OCI-M2 (cell line): Measurements from ENCODE around the gene MYB.
A peak's percentile ranks its signal among the peaks of the same experiment; 100 is the strongest.
"Not testable (repeated sequence)": the region's sequence is repeated elsewhere in the genome, so short reads cannot be mapped to it uniquely, and the experiment has no call there.

Experiments used
- DNase-seq: peaks from one replicate; lab custom pipeline; 2025; ENCODE audit not compliant: unreplicated experiment; lab: John Stamatoyannopoulos, UW

Gene MYB

DNA sequence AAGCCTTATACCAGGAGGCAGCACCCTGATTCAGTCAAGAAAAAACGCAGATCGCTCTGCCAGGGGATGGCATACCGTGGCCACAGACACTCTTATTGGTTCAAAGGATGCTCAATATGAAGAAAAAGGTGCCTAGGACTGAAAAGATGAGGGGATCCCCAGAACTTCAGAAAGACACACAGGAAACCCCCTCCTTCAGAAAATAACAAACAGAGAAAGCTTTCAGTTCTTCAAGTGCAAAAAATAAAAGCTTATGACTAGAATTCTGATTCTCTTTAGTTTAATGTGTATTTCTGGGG is 17.7 kb upstream of the MYB start:
- no peak for DNase-seq

DNA sequence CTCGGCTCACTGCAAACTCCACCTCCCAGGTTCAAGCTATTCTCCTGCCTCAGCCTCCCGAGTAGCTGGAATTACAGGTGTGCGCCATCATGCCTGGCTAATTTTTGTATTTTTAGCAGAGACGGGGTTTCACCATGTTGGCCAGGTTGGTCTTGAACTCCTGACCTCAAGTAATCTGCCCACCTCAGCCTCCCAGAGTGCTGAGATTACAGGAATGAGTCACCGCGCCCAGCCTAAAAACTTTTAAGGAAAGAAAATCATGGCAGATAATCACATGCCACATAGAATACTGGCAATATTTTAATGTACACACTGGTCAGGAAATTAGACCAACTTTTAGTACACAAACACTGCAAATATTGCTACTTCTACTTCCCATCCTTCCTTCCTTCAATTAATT is 16.7 kb upstream of the MYB start:
- DNase-seq: not testable (repeated sequence)

DNA sequence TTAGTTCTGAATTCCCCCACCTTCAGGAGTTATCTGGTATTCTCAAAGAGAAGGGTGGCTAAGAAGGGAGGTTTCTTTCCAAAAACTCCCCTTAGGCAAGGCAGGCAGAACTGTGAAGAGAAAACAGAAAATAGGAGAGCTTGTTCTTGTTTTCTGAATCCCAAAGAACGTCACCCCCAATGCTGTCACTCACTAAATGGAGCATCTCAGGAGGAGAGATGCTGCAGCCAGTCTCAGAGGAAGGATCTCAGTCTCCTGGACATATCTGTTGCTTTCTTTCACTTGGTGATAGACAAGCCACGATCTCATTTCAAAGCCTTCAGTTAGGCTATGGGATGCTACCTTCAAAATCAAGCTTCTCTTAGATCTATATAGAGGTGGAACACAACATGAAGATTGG is 16.1 kb upstream of the MYB start:
- DNase-seq: no peak

DNA sequence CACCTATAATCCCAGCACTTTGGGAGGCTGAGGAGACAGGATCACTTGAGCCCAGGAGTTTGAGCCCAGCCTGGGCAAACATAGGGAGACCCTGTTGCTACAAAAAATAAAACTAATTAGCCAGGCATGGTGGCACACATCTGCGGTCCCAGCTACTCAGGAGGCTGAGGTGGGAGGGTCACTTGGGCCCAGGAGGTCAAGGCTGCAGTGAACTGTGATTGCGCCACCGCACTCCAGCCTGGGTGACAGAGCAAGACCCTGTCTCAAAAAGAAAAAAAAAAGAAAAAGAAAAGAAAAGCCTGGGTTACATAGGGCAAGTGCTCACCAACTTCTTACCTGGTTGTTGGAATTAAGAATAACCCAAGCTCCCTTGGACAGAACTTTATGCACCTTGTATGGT is 14.6 kb upstream of the MYB start:
- no peak for DNase-seq

DNA sequence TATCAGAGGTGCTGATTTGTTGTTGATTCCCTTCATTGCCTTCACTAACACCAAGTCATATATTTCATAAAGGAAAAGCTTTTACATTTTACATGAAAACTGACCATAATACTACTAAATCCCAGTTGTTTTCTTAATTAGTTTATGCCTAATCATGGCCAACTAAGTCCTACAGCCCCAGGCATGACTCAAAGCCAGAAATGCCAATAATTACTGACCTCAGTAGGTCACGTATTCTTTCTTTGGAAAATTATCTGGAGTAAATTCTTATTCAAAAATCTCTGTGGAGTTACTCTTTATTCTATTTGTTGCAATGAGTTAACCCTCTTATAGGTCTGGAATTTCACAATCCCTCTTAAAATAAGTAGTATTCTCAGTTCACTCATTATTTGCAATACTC is 13.5 kb upstream of the MYB start:
- DNase-seq: no peak

DNA sequence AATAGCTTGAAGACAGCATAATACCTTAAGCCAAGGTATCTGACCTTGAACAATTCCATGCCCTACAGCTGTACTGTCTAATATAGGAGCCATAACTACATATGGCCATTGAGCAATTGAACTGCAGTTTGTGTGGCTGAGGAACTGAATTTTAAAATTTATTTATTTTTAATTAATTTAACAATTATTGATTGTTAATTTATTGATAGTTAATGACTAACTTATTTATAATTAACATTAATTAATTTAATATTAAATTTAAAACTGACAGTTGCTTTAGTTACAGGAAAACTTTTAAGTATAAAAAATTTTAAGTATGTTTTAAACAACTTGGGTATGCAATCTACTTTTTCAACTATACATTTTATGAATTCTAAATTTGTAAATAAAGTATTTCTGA is 12.3 kb upstream of the MYB start:
- DNase-seq: no peak

DNA sequence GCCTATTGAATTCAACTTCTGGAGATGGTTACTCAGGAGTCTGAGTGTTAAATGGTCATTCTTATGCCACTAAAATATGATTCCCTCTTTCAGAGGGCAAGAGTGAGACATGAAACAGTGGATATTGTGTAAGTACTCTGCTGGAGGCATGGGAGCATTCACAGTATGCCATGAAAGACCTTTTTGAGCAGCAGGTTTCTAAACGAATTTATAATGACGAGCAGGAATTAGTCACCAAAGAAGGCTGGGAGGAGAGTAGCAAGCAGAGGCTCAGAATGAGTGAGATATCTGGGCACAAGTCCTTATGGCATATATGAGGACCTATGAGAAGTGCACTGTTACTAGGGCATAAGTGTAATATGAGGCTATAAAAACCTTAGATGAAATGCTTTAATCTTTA is 10.9 kb upstream of the MYB start:
- DNase-seq: no peak

DNA sequence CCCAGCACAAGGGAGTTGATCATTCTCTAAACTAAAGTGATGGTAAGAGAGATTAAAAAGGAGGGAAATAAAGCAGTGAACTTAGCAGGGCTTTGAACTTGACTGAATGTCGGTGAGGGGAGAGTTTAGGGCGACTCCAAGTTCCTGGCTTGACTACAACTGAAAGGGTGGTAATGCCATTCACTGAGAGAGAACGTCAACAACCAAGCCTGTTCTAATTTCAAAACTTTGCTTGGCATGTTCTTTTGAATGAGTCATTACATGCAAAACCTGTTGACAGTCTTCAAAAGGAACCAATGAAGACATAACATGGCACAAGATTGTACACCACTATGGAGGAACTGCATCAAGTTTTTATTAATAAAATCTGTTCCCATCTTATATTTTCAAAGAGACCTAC is 10.3 kb upstream of the MYB start:
- DNase-seq: no peak

DNA sequence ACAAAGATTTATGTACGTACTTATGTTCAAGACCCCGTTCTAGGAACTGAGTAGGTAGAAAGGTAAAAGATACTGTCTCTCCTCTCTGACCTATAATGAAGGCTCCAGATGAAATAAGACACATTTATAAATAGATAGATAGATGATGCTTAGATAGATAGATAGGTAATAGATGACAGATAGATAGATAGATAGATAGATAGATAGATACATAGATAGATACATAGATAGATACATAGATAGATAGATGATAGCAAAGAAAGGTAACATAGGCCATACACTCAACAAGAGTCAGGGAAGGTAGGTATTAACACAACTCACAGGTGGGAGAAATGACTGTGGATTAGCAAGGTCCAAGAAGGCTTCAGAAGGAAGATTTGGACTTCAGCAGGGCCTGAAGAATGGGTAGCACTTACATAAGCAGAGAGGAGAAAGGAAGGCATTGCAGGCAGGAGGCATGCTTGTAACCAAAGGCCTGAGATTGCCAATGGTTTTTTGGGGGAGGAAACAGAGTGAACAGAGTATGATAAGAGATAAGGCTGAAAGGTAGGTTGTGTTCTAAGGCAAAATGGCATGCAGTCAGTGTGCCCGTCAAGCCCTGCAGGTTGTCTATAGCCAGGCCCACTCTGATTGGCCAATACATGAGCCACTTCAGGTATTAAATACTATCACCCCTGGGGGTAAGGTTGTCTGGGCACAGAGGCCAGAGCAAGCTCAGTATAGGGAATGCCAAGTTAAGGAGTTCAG is 7.7 kb upstream of the MYB start:
- DNase-seq: no peak

DNA sequence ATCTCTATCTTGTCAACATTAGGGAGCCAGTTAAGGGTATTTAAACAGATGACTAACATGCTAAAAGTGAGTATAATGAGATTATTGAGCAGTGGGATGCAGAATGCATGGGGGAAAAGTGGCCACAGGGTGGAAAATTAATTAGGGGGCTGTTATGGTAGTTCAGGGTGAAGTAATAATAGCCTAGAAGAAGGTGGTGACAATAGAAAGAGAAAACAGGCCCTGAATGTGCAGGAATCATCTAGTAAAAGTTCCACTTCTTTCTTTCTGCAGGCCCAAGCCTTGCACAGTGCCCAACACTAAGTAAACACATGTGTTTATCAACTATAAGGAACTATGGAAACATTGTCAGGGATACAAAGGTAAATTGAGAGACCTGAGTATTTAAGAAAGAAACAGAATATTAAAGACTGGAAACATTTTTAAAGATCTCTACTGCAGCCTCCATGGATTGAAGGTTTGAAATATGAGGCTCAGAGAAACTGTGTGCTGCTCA is 7.1 kb upstream of the MYB start:
- DNase-seq: no peak

DNA sequence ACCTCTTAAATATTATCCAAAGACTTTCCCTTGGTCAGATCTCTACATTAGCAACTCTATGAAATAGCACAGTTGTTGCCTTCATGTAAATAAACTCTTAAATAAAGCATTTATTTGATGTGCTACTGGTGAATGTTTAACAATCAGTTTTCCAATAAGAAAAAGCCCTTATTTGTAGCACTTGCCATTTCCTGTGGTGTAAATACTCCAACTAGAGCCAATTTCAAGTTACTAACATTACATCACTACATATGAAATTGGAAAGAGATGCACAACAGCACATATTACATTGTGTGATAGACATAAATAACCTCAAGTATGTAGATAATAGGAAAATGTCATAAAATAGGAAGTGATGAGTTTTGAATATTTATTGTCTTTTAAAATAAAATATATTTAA is 5.0 kb upstream of the MYB start:
- DNase-seq: no peak

DNA sequence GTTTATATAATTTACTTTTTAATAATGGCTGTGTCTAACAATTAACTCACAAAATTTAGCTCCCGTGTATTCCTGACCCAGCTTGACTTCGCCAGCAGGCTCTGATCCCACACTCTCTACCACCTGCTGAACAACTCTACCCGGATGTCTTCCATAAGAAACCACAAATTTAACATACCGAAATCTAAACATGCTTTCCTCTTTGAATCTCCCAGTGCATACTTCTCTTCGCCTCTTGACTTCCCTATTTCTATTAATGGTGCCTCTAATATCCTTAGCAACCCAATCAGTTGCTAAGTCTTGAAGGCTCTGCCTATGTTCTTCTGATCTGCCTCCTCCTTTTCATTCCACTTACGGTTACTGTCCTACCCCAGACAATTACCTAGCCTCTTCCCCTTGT is 4.6 kb upstream of the MYB start:
- no peak for DNase-seq

DNA sequence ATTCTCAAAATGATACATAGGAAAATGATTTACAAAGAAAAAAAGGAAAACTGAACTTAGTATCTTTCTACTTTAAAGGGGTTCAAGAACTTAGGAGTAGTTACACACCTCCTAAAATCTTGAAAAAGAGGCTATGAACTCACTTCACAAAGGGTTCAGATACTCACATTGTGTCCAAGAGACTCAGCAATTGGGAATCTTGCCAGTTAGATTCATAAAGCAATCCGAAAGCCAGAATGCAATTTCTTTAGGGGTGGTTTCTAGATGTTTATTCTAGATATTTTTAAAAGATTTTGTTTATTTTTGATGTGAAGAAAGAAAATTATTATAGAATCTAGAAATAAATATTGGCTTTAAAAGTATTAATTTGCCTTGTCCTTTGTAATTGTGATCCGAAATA is 1.7 kb upstream of the MYB start:
- DNase-seq: no peak

DNA sequence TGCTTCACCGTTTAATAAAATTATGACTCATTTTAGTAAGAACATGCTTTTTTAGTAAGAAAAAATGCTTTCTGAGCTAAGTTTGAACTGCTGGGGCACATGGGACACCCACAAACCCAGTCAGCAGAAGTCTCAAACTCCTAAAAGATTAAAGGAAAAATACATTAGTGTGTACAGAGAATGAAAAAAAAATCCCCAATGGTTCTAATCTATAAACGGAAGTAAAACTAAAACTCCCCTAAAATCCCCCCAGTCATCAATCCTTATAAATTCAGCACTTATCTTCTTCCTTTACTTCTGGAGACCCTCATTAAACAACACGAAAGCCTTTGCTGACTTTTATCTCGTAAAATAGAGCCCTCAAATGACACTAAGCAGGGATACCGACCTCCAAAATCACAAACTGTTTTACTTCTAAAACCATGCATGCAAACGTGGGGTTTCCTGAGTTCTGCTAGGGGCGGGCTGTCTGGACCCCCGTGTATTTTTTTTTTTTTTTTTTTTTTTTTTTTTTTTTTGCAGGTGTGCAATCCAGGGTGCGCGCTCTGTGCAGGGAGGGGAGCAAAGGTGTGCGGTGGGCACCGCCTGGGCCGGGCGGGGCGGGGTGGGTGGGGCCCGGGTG is 1.1 kb upstream of the MYB start:
- no peak for DNase-seq

DNA sequence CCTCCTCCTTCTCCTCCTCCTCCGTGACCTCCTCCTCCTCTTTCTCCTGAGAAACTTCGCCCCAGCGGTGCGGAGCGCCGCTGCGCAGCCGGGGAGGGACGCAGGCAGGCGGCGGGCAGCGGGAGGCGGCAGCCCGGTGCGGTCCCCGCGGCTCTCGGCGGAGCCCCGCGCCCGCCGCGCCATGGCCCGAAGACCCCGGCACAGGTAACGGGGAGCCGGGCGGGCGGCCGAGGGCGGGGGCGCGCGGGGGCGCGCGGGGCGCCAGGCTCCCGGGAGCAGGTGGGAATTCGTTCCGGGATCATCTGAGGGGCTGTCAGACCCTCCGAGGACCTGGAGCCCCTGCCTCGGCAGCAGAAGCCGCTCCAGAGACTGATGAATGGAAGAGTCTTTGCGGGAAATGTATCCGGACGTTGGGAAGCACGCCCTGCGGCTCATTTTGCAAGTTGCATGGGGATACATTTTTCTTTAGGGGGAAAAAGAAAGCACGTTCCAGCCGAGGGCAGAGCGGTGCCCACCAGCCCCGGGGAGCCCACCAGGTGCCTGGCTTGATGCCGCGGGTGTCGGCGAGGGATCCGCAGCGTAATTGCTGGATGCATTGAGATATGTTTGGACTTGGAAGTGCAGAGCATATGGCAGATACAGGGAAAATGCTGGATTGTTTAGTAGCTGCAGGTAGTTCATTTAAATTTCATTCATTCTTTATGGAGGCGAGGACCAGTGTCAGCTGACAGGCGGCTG is 394 bp downstream of the MYB start:
- DNase-seq: no peak

DNA sequence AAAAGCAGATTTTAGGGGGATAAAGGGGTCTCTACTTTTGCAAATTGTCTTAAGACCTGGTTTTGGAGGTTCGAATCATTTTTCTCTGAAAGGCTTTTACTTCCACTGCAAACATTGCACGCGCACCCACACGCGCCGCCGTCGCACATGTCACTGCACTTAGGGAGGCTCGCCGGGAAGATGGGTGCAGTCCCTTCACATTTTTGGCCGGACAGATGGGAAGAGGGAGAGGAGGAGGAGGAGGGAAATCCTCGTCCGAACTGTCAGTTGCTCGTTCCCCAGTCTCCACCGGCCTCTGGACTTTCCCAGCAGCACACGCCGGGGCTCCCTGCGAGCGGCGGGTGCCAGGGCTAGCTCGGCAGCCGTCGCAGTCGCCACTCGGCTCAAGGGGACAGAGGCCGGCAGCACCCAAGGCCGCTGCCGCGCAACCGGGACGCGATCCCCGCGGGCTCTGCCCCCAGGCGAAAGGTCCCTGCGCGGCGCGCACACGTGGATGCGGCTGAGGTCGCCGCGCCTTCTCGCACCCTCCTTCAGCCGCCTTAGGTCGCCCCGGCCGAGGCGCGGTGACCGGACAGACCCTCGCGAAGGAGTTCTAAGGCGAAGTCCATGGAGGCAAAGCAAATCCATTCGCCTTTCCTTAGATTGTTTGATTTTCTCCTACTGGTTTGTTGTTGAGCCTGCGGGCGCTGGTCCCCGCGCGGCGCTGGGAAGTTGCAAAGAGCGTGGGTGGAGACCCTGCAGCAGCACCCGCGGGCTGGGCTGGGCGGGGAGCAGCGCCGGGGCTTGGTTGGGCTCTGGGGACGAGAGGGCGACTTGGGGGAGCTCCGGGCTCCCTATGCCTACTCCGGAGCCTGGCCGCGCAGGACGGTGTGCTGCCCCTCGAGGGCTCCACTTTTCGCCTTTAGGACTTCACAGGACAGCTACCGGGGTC is 1.2 kb downstream of the MYB start:
- no peak for DNase-seq

DNA sequence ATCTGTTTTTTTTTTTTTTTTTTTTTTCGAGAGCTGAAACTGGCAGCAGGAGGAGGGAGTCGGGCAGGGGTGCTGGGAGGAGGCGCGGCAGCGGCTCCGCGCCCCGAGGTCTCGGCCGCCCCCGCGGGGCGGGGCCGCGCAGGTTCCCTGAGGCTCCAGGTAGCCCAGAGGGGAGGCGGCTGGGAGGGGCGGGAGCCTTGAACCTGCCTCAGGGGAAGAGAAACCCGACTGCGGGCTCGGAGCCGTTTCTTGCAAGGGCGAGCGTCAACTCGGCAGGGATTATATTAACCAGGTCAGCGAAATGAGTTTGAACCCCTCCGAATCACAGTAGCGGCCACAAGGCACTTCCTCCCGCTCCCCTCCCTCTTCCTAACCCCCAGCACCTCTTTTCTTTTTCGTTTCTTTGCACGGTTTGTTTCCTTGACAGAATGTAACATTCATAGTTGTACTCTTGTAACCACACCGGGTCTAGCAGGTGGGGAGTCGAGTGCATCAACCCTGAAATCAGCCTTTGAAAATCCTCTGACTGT is 2.0 kb downstream of the MYB start:
- DNase-seq: no peak

DNA sequence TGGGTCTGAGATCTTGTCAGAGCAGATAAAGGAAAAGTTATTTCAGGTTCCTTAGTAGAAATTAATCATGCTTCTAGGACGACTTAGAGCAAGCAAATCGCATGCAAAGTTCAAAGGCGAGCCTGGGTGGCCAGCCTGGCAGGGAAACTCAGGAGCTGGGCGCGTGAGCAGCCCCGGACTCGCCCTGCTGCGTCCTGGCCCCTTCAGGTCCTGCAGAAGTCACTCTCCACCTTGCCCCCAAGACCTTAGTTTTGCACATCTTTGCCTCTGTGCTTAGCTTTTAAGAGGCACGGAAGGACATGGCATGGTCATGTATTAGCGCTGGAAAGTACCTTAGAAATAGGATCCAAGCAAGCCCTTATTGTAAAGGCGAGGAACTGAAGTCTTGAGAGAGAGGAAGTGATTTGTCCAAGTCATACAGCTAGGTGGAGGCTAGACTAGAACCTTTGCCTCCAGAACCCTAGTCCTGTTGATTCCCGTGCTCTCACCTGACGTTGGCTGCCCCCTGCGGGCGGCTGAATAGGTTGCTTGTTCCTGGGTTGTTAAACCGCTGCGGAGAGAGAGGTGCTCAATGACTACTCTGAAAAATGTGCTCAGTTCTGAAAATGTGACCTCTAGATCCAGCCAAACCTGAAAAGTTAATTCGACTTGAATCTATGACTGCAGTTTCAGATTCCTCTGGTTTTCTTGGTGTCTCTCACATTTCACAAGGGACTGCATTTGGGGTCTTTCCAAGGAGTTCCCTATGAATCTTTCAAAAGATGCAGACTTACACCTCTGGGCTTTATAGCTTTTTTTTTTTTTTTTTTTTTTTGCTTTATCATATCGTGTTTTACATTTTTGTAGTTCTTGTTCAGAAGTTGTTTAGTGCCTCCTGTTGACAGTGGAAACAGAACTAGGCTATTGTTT is 2.7 kb downstream of the MYB start:
- DNase-seq: peak; percentile 58

DNA sequence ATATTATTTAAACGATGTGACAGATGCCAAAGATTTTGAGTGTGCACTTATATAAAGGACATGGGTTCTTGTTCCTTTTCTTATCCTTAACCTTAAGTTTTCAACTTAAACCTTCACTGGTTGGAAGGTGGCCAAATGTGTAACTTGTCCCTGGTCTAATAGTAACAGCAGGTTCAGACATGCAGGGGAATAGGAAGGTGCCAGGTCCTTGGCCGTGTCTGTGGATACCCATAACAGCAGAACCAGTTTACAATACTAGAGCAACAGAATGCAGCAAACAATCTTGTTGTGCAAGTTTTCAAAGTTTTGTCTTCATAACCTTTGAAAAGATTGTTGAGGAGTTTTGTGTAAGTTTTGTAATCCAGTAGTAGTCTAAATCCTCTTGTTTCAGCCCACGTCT is 4.4 kb downstream of the MYB start:
- no peak for DNase-seq

DNA sequence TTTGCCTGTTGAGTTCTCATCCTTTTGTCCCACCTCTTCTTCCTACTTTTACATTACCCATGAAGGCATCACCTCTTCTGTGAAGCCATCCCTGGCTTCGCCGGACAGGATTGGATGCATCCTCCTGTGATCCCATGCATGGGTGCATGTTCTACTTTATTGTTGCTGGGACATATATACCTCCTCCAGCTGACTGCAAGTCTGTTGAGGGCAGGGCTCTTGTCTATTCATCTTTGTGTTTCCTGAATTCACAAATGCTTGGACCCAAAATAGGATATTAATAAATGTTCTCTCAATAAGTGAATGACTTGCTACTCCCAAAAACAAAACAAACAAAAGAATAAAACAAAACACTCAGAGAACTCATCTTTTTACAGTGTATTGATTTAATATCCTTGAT is 5.1 kb downstream of the MYB start:
- DNase-seq: no peak
